Measurements from ENCODE around the gene QRICH2.
"Not testable (repeated sequence)": the region's sequence is repeated elsewhere in the genome, so short reads cannot be mapped to it uniquely, and the experiment has no call there.

Gene QRICH2

DNA sequence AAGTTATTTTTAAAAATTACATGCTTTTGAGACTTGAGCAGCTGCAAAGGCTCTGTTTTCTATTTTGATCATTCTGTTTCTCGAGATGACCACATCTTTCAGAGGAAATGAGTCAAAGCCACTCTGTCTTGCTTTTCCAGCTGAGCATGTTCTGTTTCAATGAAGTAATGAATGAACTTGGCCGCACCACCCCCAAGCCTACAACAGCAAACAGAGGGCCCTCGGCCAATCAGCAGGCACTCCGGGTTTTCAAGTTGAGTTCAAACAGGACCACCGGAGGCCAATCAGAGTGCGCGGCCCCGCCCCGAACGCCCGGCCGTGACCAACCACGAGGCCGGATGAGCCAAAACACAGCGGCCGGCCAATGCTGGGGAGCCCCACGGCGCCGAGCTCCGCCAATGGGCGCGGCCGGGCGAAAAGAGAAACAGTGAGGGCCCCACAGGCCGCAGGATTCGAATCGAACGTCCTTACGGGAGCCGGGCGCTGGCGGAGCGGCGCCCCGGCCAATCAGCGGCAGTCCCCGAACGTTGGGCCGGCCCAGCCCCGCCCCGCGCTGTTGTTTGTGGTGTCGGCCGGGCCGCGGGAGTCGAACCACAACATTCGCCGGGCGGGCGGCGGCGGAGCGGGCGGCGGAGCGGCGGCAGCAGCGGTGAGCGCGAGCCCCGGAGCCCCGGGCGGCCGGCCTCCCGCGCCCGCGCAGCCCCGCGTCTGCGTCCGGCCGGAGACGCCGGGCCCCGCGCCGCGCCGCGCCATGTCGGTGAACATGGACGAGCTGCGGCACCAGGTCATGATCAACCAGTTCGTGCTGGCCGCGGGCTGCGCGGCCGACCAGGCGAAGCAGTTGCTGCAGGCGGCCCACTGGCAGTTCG, 43.1 kb downstream of the QRICH2 start, which contains the start of gene UBALD2:
TSS of gene UBALD2 (plus strand) at position 594 of the 869 bp plus-strand sequence. CDS start at position 752, 158 bp downstream.
- peak; percentile 98 to 99 for DNase-seq

DNA sequence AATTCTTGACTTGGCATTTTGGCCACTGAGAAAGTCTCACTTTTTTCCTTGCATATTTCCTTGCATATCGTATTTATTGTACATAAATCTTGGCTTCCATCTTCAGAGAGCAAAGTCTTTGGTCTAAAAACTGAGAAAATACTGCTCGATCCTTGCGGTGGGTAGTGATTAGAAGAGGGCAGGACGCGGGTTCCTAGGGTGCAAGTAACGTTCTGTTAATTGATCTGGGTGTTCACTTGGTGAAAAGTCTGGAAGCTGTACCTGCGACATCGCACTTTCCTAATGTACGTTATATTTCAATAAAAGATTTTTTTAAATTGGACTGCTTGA, 43.7 kb downstream of the QRICH2 start:
- DNase-seq, result no peak

DNA sequence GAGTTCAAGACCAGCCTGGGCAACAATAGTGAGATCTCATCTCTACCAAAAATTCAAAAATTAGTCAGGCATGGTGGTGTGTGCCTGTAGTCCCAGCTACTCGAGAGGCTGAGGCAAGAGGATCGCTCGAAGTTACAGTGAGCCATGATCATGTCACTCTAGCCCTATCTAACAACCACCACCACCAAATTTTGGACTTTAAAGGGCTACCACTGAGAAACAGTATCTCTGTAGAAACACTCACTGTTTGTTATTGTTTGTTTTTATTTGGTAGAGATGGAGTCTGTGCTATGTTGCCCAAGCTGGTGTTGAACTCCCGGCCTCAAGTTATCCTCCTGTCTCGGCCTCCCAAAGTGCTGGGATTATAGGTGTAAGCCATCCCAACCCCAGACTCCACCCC, 44.2 kb downstream of the QRICH2 start:
- no peak for DNase-seq

DNA sequence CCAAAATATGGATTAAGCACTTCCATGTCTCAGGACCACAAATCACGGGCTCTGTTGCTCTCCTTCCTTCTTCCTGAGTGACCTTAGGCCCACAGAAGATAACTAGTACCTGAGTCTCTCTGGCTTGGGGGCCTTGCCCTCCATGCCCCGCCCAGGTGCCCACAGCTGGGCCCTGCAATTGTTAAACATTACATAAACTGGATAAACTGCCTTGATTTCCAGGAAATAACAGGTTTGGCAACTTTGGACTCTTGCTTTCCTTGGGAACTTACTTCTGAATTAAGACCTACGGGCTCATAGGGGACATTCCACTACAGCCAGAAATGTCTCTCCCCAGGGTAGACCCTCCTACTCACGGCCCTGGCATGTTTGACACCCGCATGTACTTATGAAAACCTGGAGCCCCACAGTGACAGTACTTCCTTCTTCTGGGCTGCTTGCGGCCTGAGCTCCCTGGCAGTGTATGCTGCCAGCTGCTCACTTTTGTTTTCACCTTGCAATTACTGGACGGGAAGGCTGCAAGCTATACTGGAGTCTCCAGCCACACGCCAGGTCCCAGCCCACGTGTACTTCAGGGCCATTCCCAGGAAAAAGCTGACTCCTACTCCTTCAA, 45.2 kb downstream of the QRICH2 start:
- no peak for DNase-seq

DNA sequence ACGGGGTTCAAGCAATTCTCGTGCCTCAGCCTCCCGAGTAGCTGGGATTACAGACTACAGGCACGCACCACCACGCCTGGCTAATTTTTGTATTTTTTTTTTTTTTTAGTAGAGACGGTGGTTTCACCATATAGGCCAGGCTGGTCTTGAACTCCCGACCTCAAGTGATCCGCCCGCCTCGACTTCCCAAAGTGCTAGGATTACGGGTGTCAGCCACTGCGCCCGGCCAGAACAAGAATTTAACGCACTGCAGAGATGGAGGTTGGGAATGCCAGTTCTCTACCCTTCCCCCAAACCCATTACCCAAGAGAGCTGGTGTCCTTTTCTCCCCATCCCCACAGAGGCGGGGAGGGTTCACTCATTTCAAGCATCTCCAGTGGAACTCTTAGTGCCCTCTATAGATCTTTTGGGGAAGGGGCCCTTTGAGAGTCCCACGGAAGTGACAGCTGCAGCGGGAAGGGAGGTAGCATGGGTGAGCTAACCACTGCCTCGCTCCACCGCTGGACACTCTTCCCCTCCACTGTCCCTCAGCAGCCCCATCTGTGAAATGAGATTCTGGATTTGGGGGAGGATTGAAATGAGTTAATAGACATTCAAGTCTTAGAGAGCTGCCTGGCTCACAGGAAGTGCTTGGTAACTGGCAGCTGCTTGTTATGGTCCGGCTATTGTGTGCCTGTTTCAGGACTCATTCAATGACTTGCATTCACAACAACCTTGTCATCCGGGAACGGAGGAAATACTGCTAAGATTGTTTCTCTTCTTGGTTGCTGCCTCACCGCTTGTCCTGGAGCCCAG, 46.5 kb downstream of the QRICH2 start:
- no peak for DNase-seq

DNA sequence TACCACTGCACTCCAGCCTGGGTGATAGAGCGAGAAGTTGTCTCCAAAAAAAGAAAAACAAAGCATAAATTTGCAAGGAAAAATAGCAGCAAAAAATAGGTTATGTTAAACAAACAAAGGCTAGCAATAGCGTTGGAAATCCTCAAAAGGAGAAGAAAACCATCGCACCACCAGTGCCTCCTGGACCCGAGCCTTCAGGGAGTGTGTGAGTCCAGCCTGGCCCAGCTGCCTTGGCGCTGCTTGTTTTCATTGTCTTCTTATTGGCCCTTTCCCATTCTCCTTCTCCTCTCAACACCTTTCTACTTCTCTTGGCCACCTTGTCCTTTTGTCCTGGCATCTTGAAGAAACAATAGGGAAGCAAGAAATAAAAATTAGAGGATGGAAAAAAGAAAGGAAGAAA, 47.4 kb downstream of the QRICH2 start:
- no peak for DNase-seq

DNA sequence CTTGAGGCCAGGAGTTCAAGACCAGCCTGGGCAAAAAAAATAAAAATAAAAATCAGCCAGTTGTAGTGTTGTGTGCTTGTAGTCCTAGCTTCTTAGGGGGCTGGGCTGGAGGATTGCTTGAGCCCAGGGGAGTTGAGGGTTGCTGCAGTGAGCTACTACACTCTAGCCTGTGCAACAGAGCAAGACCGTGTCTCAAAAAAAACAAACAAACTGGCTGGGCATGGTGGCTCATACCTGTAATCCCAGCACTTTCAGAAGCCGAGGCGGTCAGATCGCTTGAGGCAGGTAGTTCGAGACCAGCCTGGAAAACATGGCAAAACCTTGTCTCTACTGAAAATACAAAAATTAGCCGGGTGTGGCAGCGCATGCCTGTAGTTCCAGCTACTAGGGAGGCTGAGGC, 47.9 kb downstream of the QRICH2 start:
- no peak for DNase-seq

DNA sequence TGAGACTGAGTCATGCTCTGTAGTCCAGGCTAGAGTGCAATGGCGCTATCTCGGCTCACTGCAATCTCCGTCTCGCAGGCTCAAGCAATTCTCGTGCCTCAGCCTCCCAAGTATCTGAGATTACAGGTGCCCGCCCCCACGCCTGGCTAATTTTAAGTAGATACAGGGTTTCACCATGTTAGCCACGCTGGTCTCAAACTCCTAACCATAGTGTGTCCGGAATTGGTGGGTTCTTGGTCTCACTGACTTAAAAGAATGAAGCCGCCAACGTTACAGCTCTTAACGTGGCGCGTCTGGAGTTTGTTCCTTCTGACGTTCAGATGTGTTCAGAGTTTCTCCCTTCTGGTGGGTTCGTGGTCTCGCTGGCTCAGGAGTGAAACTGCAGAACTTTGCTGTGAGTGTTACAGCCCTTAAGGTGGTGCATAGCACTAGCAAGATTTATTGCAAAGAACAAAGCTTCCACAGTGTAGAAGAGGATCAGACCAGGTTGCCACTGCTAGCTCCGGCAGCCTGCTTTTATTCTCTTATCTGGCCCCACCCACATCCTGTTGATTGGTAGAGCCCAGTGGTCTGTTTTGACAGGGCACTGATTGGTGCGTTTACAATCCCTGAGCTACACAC, 51.5 kb downstream of the QRICH2 start:
- not testable (repeated sequence) for DNase-seq

DNA sequence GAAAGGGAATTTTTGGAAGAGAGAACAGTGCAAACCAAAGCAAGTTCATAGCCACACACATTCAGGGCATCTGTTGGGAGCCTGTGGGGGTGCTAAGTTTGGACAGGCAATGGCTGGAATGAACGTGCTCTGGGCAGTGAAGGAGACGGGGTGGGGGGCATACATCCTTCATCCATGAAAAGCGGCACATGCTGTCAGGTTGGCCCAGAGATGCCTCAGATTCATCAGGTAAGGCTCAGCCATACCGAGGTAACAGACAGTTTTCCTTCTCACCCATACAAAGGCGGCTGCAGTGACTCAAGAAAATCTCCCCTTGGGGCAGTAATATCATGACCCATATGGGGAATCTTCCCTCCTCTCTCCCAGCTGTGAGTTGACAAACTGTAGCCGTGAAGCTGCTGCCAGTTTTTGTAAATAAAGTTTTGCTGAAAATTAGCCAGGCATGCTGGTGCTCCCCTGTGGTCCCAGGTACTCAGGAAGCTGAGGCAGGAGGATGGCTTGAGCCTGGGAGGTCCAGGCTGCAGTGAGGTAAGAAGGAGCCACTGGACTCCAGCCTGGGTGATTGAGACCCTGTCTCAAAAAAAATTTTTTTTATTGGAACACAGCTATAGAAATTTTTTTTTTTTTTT, 52.2 kb downstream of the QRICH2 start:
- no peak for DNase-seq

DNA sequence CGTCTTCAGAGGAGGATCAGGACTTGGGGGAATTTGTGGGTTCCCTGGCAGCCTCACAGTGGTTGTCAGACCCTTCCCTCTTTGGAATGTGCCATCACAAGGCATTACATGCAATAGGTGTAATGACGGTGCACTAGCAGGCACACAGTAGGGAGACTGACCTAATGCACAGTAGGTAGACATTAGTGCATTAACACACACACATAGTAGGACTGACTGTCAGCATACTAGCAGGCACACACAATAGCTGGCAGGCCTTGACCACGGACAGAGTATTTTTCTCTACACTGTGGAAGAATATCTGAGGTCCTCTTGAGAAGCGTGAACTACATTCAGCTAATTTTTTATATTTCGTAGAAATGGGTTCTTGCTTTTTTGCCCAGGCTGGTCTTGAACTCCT, 53.8 kb downstream of the QRICH2 start:
- DNase-seq, result no peak

DNA sequence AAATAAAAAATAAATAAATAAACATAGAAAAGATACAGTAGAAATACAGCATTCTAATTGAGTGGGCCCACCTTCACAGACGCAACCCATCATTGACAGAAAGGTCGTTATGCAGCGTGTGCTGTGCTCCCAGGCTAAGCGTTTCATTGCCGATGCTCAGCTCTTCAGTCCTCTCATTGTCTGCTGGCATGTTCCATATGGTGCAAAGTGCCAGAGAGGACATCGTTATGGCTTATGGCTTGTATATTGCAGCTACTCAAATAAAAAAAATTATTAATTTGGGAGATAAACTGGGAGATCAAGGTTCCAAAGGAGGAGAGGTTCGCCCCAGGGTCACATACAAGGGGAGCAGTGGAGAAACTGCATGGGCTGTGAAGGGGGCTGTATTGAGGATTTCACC, 54.2 kb downstream of the QRICH2 start:
- no peak for DNase-seq

DNA sequence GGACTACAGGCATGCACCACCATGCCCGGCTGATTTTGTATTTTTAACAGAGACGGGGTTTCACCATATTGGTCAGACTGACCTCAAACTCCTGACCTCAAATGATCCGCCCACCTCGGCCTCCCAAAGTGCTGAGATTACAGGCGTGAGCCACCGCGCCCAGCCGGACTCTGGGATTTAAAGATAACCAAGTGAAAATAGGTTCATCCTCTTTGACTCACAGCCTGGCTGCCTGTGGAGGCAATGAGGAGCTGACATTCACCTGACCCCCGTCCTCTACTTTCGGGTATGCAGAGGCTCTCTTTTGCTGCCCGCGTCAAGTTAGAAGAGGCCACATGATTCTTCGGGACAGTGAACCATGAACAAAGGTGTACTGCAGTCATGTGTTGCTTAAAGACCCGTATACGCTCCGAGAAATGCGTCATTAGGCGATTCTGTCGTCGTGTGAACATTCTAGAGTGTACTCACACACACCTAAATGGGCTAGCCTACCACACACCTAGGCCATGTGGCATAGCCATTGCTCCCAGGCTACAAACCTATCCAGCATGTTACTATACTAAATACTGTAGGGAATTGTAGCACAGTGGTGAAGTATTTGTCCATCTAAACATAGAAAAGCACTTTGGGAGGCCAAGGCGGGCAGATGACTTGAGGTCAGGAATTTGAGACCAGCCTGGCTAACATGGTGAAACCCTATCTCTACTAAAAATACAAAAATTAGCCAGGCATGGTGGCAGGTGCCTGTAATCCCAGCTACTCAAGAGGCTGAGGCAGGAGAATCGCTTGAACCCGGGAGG, 54.9 kb downstream of the QRICH2 start:
- DNase-seq, result not testable (repeated sequence)

DNA sequence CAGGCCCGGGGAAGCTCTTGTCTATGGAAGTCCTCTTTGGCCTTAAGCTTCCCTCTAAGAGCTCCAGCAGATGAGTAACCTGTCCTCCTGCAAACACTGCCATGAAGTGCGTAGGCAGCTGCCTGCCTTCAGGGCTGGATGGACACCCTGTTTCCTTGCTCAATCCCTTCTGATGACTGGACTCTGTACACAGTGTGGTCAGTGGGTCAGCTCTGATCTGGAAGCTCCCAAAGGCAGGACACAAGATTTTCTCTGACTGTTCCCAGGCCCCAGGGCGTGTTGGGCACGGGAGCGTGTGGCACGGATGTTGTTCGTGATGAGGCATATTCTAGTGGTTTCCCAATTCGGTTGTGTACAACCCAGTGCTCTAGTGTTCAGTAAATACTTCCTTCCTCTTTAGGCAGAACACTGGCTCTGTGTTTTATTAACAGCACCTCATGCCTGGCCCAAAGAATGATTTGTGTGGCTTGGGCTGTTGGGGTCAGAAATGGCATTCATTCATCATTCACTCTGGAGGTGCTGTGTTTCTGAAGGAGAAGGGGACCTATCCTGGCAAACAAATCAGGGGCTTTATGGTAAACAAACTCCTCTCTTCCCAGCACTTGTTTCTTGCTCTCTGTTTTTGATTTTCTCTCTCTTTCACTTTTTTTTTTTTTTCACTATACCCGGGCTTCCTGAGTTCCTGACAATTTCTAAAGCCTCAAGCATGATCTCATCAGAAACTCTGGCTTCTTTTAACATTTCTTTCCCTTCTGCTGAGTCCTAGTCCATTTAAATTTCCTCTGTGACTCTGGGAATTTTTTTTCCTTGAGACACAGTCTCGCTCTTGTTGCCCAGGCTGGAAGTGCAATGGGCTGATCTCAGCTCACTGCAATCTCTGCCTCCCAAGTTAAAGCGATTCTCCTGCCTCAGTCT, 55.8 kb downstream of the QRICH2 start:
- no peak for DNase-seq

DNA sequence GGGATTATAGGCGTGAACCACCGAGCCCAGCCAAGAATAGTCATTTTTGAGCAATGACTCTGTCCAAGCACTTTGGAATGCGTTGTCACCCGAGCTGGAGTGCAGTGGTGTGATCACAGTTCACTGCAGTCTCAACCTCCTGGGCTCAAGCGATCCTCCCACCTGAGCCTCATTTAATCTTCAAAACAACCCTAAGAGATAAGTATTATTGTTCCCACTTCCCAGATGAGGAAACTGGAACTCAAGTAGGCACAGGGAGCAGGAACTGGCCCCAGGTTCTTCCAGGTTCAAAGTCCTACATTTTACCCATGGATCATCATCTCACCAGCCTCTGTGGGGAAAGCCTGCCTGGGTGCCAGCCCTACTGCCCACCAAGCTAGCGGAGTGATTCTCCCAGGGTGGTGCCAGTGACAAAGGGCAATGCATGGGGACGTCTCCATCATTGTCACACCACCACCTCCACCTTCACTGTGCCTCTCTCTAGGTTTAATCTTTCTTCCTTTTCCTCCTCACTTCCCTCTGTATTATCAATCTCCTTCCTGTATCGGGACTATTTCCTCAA, 56.5 kb downstream of the QRICH2 start:
- DNase-seq, result no peak

DNA sequence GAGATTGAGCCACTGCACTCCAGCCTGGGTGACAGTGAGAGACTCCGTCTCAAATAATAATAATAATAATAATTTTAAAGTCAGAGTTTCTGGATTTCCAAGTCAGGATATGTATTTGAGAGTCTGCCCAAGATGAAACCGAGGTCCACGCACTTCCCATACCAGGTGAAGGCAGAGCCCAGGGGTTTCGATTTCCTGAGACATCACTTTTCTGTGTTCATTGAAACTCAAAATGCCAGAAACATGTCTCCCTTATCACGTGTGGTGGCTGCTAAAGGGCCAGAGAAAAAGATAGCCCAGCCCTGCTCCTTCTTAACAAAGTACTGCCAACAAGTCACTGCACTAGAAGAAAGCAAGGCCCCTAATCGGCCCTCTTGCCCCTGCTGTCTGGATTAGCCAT, 57.9 kb downstream of the QRICH2 start:
- no peak for DNase-seq

DNA sequence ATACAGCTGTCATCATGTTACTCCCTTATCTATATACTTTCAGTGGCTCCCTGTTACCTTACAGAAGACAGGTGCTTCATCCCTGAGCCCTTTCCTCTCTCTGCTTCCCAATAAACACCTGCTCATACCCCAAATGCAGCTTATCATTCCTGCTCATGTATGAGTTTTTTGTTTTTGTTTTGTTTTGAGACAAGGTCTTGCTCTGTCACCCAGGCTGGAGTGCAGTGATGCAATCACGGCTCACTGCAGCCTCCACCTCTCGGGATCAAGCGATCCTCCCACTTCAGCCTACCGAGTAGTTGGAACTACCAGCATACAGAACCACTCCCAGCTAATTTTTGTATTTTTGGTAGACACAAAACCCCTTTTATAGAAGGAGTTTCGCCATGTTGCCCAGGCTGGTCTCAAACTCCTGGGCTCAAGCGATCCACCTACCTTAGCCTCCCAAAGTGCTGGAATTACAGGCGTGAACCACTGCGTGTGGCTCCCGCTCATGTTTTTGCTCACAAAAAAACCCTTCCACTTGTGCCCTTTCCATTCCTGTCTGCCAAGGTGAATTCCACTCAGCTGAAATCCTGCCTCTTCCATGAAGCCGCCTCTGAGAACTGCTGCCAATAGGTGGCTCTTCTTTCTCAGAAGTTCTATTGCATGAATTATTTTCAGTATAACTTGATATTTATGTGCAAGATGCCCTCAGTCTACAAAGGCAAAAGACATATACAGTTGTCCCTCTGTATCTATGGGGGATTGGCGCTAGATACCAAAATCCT, 59.9 kb downstream of the QRICH2 start:
- DNase-seq, result no peak

DNA sequence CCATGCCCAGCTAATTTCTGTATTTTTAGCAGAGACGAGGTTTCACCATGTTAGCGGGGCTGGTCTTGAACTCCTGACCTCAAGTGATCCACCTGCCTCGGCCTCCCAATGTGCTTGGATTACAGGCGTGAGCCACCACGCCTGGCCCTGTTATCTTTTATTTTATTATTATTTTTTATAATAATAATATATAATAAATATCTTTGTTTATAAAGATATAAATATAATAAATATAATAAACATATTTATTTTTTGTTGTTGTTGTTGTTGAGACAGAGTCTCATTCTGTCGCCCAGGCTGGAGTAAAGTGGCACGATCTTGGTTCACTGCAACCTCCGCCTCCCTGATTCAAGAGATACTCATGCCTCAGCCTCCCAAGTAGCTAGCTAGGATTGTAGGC, 60.8 kb downstream of the QRICH2 start:
- DNase-seq, result no peak

DNA sequence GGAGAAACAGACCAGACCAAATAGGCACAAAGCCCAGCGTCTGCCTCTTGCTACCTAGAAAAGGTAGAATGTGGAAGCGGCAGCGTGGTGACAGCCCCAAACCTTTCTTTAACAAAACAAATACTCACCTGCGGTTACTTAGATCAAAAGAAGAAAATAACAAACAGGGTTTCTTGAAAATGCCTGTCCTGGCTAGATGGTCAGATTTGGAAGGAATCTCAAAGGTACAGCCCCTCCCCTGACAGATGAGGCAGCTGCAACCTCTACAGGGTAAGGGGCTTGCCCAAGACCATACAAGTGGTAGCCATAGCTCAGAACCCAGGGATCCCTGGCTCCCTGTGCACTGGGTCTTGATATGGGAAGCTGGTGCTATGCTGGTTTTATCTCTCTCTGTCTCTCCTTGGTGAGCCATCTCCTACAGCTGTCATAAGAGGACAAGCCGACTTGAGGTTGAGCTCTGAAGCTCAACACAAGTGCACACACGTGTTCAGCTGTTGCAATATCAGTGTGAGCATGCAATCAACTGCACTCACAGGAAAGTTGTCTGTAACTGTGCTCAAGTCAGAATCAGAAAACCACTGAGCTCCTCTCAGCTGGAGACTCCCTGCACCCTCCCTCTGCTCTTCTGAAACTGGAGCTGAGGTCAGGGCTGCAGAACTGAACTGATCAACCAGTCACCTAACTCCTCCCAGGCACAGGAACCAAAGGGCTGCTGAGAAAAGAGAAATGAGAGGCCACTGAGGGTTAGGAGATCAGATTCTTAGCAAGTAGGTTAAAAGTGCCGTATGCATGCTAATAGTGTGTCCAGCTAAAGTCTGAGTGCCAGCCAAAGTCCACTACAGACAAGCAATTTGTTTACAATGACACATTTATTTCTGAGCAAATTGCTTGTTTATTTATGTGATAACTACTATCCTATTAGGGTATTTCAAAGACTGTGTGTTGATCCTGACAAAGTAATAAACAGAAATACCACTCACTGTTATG, 61.7 kb downstream of the QRICH2 start:
- no peak for DNase-seq
